Ovary (tissue), 3 donors: ENCODE results near the gene MYO1E.

Source experiments
- CTCF ChIP-seq, 3 donors: fragments of 450-650 bp in 2 of 3; fragments of 200-600 bp in 1 of 3; IDR thresholded peaks; one replicate each; pipeline versions ENCODE4 v1.5.1 to v1.8.0; 2016 to 2022; ENCODE audit warnings: antibody characterized with exemption in 3 of 3, mild to moderate bottlenecking in 1 of 3
- EP300 ChIP-seq: sonication (generic); formaldehyde crosslinking; IDR thresholded peaks from one replicate; pipeline ENCODE4 v1.6.1; 2017; ENCODE audit warnings: antibody characterized with exemption
- donor health status: DM: no; HTN: no; CAD: no.

GRCh38 chr15:59364248-59364647 is 8.4 kb downstream of the MYO1E start:
- TF ChIP-seq CTCF (IDR thresholded peaks at IDR 0.05) (no peak), EP300 (no peak)
